ENCODE data around the gene DPF3. TPM values are rescaled to one million over a fixed set of nuclear protein-coding genes. Genes with fewer than 3 reads are reported as not detected.

DPF3 gene
- total RNA-seq, 5 donors from 2014 or later (not counting 1 experiment from before 2014, with no cell fraction given) = 0.33 to 0.86 (median 0.54) TPM

- Mint-ChIP-seq H3K4me3 (no peak overlapping the region), H3K4me1 (peaks cover 5 to 13% (median 10%) of the 10 kb centered on the region in 3 donors), H3K9me3 (no peaks in the 10 kb centered on the region), H3K27ac (no peak overlapping the region), H3K27me3 (peaks cover 0 to 1% of the 10 kb centered on the region in 2 donors), H3K36me3 (peaks cover 2% of the 10 kb centered on the region)
- 87% methylated on average over 3 of the region's 5 CpGs for WGBS (ENCODE audit: insufficient coverage)
- DNase-seq (no peak), ATAC-seq (replicated peaks in 1 of 4) (no peak)
- Histone ChIP-seq H3K4me1 (ENCODE audit: control insufficient read depth in 1 of 2, extremely low read depth in 1 of 2, insufficient read depth in 2 of 2, low read length in 2 of 2) (peaks cover 0 to 8% of the 10 kb centered on the region in 2 experiments), H3K27ac (ENCODE audit: low read length) (no peak overlapping the region), H3K9me3 (no peaks in the 10 kb centered on the region), H3K27me3 (replicated peaks in 1 of 2; ENCODE audit: control insufficient read depth in 2 of 2, extremely low read depth in 1 of 2, insufficient read depth in 2 of 2, low read length in 1 of 2) (peaks cover 0 to 5% of the 10 kb centered on the region in 2 experiments), H3K36me3 (ENCODE audit: control insufficient read depth in 2 of 2, extremely low read depth in 1 of 2, insufficient read depth in 1 of 2, low read length in 1 of 2) (no peaks in the 10 kb centered on the region), H3K4me3 (ENCODE audit: control insufficient read depth in 1 of 2, extremely low read depth in 1 of 2, low read length in 1 of 2) (no peak overlapping the region)
- ChIA-PET POLR2A (no interaction called here), CTCF (no interaction called here)
Measured at GRCh38 chr14:72801836-72802587, 91.9 kb downstream of the DPF3 start.

- ChIA-PET POLR2A (no interaction called here), CTCF (no interaction called here)
- Histone ChIP-seq H3K27ac (ENCODE audit: low read length) (no peak overlapping the region), H3K36me3 (ENCODE audit: control insufficient read depth in 2 of 2, extremely low read depth in 1 of 2, insufficient read depth in 1 of 2, low read length in 1 of 2) (no peaks in the 10 kb centered on the region), H3K4me1 (ENCODE audit: control insufficient read depth in 1 of 2, extremely low read depth in 1 of 2, insufficient read depth in 2 of 2, low read length in 2 of 2) (peaks cover 0 to 8% of the 10 kb centered on the region in 2 experiments), H3K9me3 (no peaks in the 10 kb centered on the region), H3K27me3 (replicated peaks in 1 of 2; ENCODE audit: control insufficient read depth in 2 of 2, extremely low read depth in 1 of 2, insufficient read depth in 2 of 2, low read length in 1 of 2) (peaks cover 0 to 5% of the 10 kb centered on the region in 2 experiments), H3K4me3 (ENCODE audit: control insufficient read depth in 1 of 2, extremely low read depth in 1 of 2, low read length in 1 of 2) (no peak overlapping the region)
- ATAC-seq (replicated peaks in 1 of 4) = peak in 1 of 4 experiments; percentile 76
- Mint-ChIP-seq H3K27ac (no peak overlapping the region), H3K4me3 (no peak overlapping the region), H3K9me3 (no peaks in the 10 kb centered on the region), H3K36me3 (peaks cover 2% of the 10 kb centered on the region), H3K27me3 (peaks cover 0 to 1% of the 10 kb centered on the region in 2 donors), H3K4me1 (peaks cover 5 to 13% (median 10%) of the 10 kb centered on the region in 3 donors)
- WGBS (ENCODE audit: insufficient coverage) = 77% methylated on average over 2 of the region's 4 CpGs
- DNase-seq = no peak
Measured at GRCh38 chr14:72801381-72801812, 92.5 kb downstream of the DPF3 start.

GRCh38 chr14:72800848-72801370 lies 93.0 kb downstream of the DPF3 start:
- Histone ChIP-seq H3K9me3 (no peaks in the 10 kb centered on the region), H3K4me1 (ENCODE audit: control insufficient read depth in 1 of 2, extremely low read depth in 1 of 2, insufficient read depth in 2 of 2, low read length in 2 of 2) (peaks cover 0 to 8% of the 10 kb centered on the region in 2 experiments), H3K36me3 (ENCODE audit: control insufficient read depth in 2 of 2, extremely low read depth in 1 of 2, insufficient read depth in 1 of 2, low read length in 1 of 2) (no peaks in the 10 kb centered on the region), H3K4me3 (ENCODE audit: control insufficient read depth in 1 of 2, extremely low read depth in 1 of 2, low read length in 1 of 2) (no peak overlapping the region), H3K27ac (ENCODE audit: low read length) (no peak overlapping the region), H3K27me3 (replicated peaks in 1 of 2; ENCODE audit: control insufficient read depth in 2 of 2, extremely low read depth in 1 of 2, insufficient read depth in 2 of 2, low read length in 1 of 2) (peaks cover 0 to 5% of the 10 kb centered on the region in 2 experiments)
- H3K27me3 Mint-ChIP-seq = peaks cover 0 to 1% of the 10 kb centered on the region in 2 donors
- no peak overlapping the region for H3K27ac Mint-ChIP-seq
- ATAC-seq (replicated peaks in 1 of 4) = peak in 1 of 4 experiments; percentile 69
- H3K9me3 Mint-ChIP-seq = no peaks in the 10 kb centered on the region
- ChIA-PET POLR2A (no interaction called here), CTCF (no interaction called here)
- peaks cover 2% of the 10 kb centered on the region for H3K36me3 Mint-ChIP-seq
- peaks cover 5 to 13% (median 10%) of the 10 kb centered on the region in 3 donors for H3K4me1 Mint-ChIP-seq
- no peak overlapping the region for H3K4me3 Mint-ChIP-seq
- no peak for DNase-seq
- no CpG with 5 or more reads among the region's 4 CpGs for WGBS (ENCODE audit: insufficient coverage)

GRCh38 chr14:72800296-72800695 lies 93.6 kb downstream of the DPF3 start:
- ChIA-PET POLR2A (no interaction called here), CTCF (no interaction called here)
- Histone ChIP-seq H3K4me1 (ENCODE audit: control insufficient read depth in 1 of 2, extremely low read depth in 1 of 2, insufficient read depth in 2 of 2, low read length in 2 of 2) (peaks cover 0 to 8% of the 10 kb centered on the region in 2 experiments), H3K27ac (ENCODE audit: low read length) (no peak overlapping the region), H3K9me3 (no peaks in the 10 kb centered on the region), H3K4me3 (ENCODE audit: control insufficient read depth in 1 of 2, extremely low read depth in 1 of 2, low read length in 1 of 2) (no peak overlapping the region), H3K36me3 (ENCODE audit: control insufficient read depth in 2 of 2, extremely low read depth in 1 of 2, insufficient read depth in 1 of 2, low read length in 1 of 2) (no peaks in the 10 kb centered on the region), H3K27me3 (replicated peaks in 1 of 2; ENCODE audit: control insufficient read depth in 2 of 2, extremely low read depth in 1 of 2, insufficient read depth in 2 of 2, low read length in 1 of 2) (peaks cover 0 to 5% of the 10 kb centered on the region in 2 experiments)
- Mint-ChIP-seq H3K27ac (no peak overlapping the region), H3K9me3 (no peaks in the 10 kb centered on the region), H3K36me3 (peaks cover 2% of the 10 kb centered on the region), H3K4me1 (peaks cover 5 to 13% (median 10%) of the 10 kb centered on the region in 3 donors), H3K27me3 (peaks cover 0 to 1% of the 10 kb centered on the region in 2 donors), H3K4me3 (no peak overlapping the region)
- no peak for DNase-seq
- WGBS (ENCODE audit: insufficient coverage) = 96% methylated on average over 2 of the region's 2 CpGs
- ATAC-seq (replicated peaks in 1 of 4) = no peak

GRCh38 chr14:72796935-72797334 lies 97.0 kb downstream of the DPF3 start:
- ChIA-PET CTCF (no interaction called here), POLR2A (no interaction called here)
- Mint-ChIP-seq H3K4me1 (peaks cover 5 to 13% (median 10%) of the 10 kb centered on the region in 3 donors), H3K27ac (no peak overlapping the region), H3K9me3 (no peaks in the 10 kb centered on the region), H3K4me3 (no peak overlapping the region), H3K27me3 (peaks cover 0 to 9% of the 10 kb centered on the region in 2 donors), H3K36me3 (peaks cover 2% of the 10 kb centered on the region)
- H3K36me3 ChIP-seq (ENCODE audit: control insufficient read depth in 2 of 2, extremely low read depth in 1 of 2, insufficient read depth in 1 of 2, low read length in 1 of 2) = no peaks in the 10 kb centered on the region
- peaks cover 0 to 8% of the 10 kb centered on the region in 2 experiments for H3K4me1 ChIP-seq (ENCODE audit: control insufficient read depth in 1 of 2, extremely low read depth in 1 of 2, insufficient read depth in 2 of 2, low read length in 2 of 2)
- H3K9me3 ChIP-seq = no peaks in the 10 kb centered on the region
- ATAC-seq (replicated peaks in 1 of 4) (no peak), DNase-seq (no peak)
- H3K27ac ChIP-seq (ENCODE audit: low read length) = no peak overlapping the region
- 100% methylated on average over 4 of the region's 6 CpGs for WGBS (ENCODE audit: insufficient coverage)
- H3K27me3 ChIP-seq (replicated peaks in 1 of 2; ENCODE audit: control insufficient read depth in 2 of 2, extremely low read depth in 1 of 2, insufficient read depth in 2 of 2, low read length in 1 of 2) = peaks cover 0 to 7% of the 10 kb centered on the region in 2 experiments
- no peak overlapping the region for H3K4me3 ChIP-seq (ENCODE audit: control insufficient read depth in 1 of 2, extremely low read depth in 1 of 2, low read length in 1 of 2)

GRCh38 chr14:72793156-72793939 lies 100.6 kb downstream of the DPF3 start:
- Mint-ChIP-seq H3K27me3 (peaks cover 0 to 7% of the 10 kb centered on the region in 2 donors), H3K36me3 (no peaks in the 10 kb centered on the region), H3K27ac (no peak overlapping the region), H3K4me1 (no peaks in the 10 kb centered on the region), H3K9me3 (no peaks in the 10 kb centered on the region), H3K4me3 (no peak overlapping the region)
- 81% methylated on average over 5 of the region's 7 CpGs for WGBS (ENCODE audit: insufficient coverage)
- Histone ChIP-seq H3K4me3 (ENCODE audit: control insufficient read depth in 1 of 2, extremely low read depth in 1 of 2, low read length in 1 of 2) (no peak overlapping the region), H3K4me1 (ENCODE audit: control insufficient read depth in 1 of 2, extremely low read depth in 1 of 2, insufficient read depth in 2 of 2, low read length in 2 of 2) (no peaks in the 10 kb centered on the region), H3K27me3 (replicated peaks in 1 of 2; ENCODE audit: control insufficient read depth in 2 of 2, extremely low read depth in 1 of 2, insufficient read depth in 2 of 2, low read length in 1 of 2) (peaks cover 0 to 6% of the 10 kb centered on the region in 2 experiments), H3K9me3 (no peaks in the 10 kb centered on the region), H3K27ac (ENCODE audit: low read length) (no peak overlapping the region), H3K36me3 (ENCODE audit: control insufficient read depth in 2 of 2, extremely low read depth in 1 of 2, insufficient read depth in 1 of 2, low read length in 1 of 2) (no peaks in the 10 kb centered on the region)
- no peak for ATAC-seq (replicated peaks in 1 of 4)
- POLR2A ChIA-PET = interaction anchor here in 1 of 2 donors (0.6 kb wide), 1 partner anchor 103 kb away, joined by 6 read pairs; no protein-coding TSS in a partner anchor
- CTCF ChIA-PET = no interaction called here
- no peak for DNase-seq

Measured in T-cell (primary cell).